ENCODE data around the gene TAMM41.
"Not testable (repeated sequence)": the region's sequence is repeated elsewhere in the genome, so short reads cannot be mapped to it uniquely, and the experiment has no call there.

Gene TAMM41, protein sequence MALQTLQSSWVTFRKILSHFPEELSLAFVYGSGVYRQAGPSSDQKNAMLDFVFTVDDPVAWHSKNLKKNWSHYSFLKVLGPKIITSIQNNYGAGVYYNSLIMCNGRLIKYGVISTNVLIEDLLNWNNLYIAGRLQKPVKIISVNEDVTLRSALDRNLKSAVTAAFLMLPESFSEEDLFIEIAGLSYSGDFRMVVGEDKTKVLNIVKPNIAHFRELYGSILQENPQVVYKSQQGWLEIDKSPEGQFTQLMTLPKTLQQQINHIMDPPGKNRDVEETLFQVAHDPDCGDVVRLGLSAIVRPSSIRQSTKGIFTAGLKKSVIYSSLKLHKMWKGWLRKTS

DNA sequence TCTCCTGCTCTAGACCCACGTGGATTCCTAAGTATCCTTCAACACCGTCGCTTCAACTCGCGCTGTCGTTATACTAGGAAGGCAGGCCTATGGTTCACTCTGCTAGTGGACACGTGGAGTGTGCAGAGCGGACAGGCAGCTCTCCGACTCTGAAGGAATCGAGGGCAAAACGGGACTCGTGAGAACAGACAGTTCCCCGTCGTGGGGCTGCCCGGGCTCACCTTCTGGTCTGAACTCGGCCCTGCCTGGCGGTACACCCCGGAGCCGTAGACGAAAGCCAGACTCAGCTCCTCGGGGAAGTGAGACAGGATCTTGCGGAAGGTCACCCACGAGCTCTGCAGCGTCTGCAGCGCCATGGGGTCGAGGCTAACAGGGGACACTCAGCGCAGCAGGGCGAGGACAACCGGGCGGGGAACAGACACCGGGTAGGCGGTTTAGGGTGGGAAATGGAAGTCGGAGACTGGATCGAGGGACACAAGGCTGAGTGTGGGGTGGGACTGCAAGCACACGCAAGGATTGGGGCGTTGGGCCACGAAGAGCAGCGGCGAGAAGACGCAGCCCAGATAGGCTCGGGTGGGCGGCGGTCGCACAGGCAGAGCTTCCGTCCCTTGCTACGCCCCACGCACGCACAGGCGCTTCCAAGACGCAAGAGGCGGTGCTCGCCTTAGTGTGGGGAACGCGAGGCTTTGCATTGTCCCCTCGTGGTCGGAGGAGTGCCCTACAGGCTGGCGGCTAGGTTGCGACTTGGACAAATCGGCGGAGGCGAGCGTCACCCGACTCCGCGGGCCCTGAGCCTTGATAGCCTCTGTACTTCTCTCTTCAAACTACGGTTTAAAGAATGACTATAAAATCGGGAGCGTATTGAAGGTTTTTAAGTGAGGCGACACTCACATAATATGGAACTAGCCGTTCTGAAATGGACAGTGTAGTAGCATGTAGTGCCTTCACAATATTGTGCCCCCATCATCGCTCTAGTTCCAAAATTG is at the start of gene TAMM41:
Gene TAMM41 (minus strand): TSS at position 605 of the 986 bp plus-strand sequence. CDS start 249 bp downstream, at position 356.
- peak; percentile 90 for DNase-seq (ENCODE audit: low spot score)
- in situ Hi-C loops (cut with MboI; ENCODE audit: low pct_unique_long_range_greater_than_20kb, low sequenced_read_pairs, unreplicated experiment) = no loop called here

DNA sequence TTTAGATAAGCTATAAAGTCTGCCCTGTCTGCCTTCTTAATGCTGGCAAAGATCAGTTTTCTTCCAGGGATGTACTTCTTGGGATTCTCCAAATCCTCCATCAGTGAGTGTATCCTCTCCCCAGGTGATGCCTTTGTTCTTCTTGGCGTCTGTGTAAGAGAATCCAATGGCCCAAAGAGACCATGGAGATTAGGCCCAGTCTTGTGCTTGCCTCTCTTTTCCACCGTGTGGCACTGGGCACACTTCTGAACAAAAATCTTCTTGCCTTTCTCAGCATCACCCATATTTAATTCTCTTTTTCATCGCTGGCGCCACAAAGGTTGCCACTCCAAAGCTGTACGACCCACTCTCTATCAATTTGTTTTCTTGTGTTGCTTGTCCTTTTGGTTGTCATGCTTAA is 32.2 kb upstream of the TAMM41 start:
- in situ Hi-C loops (cut with MboI; ENCODE audit: low pct_unique_long_range_greater_than_20kb, low sequenced_read_pairs, unreplicated experiment) = no loop called here
- DNase-seq (ENCODE audit: low spot score) = no peak
- TF ChIP-seq, protein P1, sequence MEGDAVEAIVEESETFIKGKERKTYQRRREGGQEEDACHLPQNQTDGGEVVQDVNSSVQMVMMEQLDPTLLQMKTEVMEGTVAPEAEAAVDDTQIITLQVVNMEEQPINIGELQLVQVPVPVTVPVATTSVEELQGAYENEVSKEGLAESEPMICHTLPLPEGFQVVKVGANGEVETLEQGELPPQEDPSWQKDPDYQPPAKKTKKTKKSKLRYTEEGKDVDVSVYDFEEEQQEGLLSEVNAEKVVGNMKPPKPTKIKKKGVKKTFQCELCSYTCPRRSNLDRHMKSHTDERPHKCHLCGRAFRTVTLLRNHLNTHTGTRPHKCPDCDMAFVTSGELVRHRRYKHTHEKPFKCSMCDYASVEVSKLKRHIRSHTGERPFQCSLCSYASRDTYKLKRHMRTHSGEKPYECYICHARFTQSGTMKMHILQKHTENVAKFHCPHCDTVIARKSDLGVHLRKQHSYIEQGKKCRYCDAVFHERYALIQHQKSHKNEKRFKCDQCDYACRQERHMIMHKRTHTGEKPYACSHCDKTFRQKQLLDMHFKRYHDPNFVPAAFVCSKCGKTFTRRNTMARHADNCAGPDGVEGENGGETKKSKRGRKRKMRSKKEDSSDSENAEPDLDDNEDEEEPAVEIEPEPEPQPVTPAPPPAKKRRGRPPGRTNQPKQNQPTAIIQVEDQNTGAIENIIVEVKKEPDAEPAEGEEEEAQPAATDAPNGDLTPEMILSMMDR (IDR thresholded peaks at IDR 0.05; ENCODE audit: extremely low read depth, insufficient read depth, missing control alignments) = no peak

More for the DNA sequence above, at the start of gene TAMM41:
- TF ChIP-seq, protein P1 (IDR thresholded peaks at IDR 0.05; ENCODE audit: extremely low read depth, insufficient read depth, missing control alignments) = peak; percentile 96

DNA sequence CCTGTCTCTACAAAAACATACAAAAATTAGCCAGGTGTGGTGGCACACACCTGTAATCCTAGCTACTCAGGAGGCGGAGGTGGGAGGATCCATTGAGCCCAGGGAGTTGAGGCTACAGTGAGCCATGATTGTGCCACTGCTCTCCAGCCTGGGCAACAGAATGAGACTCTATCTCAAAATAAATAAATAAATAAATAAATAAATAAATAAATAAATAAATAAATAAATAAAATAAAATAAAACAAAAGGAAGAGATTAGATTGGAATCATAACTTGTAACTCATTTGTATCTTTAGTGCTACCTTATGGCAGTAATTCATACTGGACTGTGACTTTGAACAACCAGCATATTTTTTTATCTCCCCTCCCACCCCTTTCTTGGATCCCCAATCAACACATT is 28.0 kb upstream of the TAMM41 start:
- in situ Hi-C loops (cut with MboI; ENCODE audit: low pct_unique_long_range_greater_than_20kb, low sequenced_read_pairs, unreplicated experiment) = not testable (repeated sequence)

DNA sequence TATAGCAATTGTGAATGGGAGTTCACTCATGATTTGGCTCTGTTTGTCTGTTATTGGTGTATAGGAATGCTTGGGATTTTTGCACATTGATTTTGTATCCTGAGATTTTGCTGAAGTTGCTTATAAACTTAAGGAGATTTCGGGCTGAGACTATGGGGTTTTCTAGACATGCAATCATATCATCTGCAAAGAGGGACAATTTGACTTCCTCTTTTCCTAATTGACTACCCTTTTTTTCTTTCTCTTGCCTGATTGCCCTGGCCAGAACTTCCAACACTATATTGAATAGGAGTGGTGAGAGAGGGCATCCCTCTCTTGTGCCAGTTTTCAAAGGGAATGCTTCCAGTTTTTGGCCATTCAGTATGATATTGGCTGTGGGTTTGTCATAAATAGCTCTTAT is 17.1 kb upstream of the TAMM41 start:
- DNase-seq (ENCODE audit: low spot score); in situ Hi-C loops (cut with MboI; ENCODE audit: low pct_unique_long_range_greater_than_20kb, low sequenced_read_pairs, unreplicated experiment): not testable (repeated sequence)

More for the DNA sequence above, 28.0 kb upstream of the TAMM41 start:
- not testable (repeated sequence) for DNase-seq (ENCODE audit: low spot score)

DNA sequence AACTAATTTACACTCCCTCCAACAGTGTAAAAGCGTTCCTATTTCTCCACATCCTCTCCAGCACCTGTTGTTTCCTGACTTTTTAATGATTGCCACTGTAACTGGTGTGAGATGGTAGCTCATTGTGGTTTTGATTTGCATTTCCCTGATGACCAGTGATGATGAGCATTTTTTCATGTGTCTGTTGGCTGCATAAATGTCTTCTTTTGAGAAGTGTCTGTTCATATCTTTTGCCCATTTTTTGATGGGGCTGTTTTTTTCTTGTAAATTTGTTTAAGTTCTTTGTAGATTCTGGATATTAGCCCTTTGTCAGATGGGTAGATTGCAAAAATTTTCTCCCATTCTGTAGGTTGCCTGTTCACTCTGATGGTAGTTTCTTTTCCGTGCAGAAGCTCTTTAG is 15.9 kb upstream of the TAMM41 start:
- DNase-seq (ENCODE audit: low spot score); in situ Hi-C loops (cut with MboI; ENCODE audit: low pct_unique_long_range_greater_than_20kb, low sequenced_read_pairs, unreplicated experiment): not testable (repeated sequence)

DNA sequence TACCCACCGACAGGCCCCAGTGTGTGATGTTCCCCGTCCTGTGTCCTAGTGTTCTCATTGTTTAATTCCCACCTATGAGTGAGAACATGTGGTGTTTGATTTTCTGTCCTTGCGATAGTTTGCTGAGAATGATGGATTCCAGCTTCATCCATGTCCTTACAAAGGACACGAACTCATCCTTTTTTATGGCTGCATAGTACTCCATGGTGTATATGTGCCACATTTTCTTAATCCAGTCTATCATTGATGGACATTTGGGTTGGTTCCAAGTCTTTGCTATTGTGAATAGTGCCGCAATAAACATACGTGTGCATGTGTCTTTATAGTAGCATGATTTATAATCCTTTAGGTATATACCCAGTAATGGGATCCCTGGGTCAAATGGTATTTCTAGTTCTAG is 15.5 kb upstream of the TAMM41 start:
- in situ Hi-C loops (cut with MboI; ENCODE audit: low pct_unique_long_range_greater_than_20kb, low sequenced_read_pairs, unreplicated experiment); DNase-seq (ENCODE audit: low spot score): not testable (repeated sequence)

DNA sequence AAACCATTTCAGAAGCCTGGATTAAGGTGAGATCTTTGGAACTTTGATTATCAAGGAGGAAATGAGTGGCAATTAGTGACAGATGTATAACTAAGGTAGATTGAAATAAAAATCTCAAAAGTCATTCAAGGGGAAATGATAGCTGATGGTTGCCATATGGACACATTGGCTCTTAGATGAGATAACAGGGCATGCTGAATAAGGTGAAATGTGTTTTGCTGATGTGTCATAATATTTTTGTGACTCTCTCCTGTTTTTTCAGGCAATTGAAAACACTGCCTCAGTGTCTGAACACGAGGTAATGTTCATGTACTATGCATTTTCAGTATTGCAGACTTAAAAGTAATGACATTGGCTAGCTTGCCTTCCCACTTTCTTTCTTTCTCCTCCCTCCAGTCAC is 13.5 kb upstream of the TAMM41 start:
- in situ Hi-C loops (cut with MboI; ENCODE audit: low pct_unique_long_range_greater_than_20kb, low sequenced_read_pairs, unreplicated experiment); DNase-seq (ENCODE audit: low spot score): not testable (repeated sequence)

DNA sequence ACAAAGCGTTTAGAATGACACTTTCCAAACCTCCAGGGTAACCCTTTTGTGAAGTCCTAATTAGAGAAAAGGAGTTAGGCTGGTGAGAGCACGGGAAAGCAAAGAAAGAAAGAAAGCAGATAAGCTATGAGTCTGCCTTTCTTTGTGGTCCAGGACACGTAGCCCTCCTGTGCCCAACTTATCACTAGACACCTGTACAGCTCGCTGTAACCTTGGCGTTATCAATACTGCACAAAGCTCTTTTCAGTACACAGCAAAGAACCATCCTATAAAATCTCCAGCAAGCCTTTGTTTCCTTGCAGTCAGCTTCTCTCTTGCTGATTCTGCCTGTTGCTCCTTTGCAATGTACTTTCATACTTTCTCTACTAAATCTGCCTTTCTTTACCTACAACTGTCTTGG is 6.8 kb upstream of the TAMM41 start:
- DNase-seq (ENCODE audit: low spot score) = no peak
- TF ChIP-seq, protein P1 (IDR thresholded peaks at IDR 0.05; ENCODE audit: extremely low read depth, insufficient read depth, missing control alignments) = no peak
- in situ Hi-C loops (cut with MboI; ENCODE audit: low pct_unique_long_range_greater_than_20kb, low sequenced_read_pairs, unreplicated experiment) = no loop called here

DNA sequence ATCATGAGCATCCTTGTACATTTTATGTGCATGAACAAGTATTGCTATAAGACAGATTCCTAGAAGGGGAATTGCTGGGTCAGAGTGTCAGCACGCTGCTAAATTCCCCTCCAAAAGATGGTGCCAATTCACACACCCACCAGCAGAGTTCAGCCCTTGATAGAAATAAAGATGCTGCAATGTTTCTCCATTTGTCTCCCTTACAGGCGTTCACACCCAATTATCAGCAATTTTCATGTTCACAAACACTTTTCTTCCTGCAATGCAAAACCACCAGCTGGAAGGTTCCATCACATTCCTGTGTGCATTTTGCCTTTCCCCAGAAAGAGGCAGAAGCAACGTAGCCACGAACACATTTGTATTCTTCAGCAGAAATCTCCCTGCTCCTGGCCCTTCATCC is 3.3 kb upstream of the TAMM41 start:
- TF ChIP-seq, protein P1 (IDR thresholded peaks at IDR 0.05; ENCODE audit: extremely low read depth, insufficient read depth, missing control alignments) = no peak
- no peak for DNase-seq (ENCODE audit: low spot score)
- in situ Hi-C loops (cut with MboI; ENCODE audit: low pct_unique_long_range_greater_than_20kb, low sequenced_read_pairs, unreplicated experiment) = no loop called here

All from GM13977 (cell line).